GM21737 (cell line): Measurements from ENCODE around the gene SIM2.
"Not testable (repeated sequence)": the region's sequence is repeated elsewhere in the genome, so short reads cannot be mapped to it uniquely, and the experiment has no call there.

Source experiments
- ATAC-seq: cut with Tn5 transposase; IDR thresholded peaks from one replicate; pipeline ENCODE4 v1.9.1; 2021; ENCODE audit warnings: mild to moderate bottlenecking, moderate library complexity; ENCODE audit not compliant: unreplicated experiment

Gene SIM2, protein sequence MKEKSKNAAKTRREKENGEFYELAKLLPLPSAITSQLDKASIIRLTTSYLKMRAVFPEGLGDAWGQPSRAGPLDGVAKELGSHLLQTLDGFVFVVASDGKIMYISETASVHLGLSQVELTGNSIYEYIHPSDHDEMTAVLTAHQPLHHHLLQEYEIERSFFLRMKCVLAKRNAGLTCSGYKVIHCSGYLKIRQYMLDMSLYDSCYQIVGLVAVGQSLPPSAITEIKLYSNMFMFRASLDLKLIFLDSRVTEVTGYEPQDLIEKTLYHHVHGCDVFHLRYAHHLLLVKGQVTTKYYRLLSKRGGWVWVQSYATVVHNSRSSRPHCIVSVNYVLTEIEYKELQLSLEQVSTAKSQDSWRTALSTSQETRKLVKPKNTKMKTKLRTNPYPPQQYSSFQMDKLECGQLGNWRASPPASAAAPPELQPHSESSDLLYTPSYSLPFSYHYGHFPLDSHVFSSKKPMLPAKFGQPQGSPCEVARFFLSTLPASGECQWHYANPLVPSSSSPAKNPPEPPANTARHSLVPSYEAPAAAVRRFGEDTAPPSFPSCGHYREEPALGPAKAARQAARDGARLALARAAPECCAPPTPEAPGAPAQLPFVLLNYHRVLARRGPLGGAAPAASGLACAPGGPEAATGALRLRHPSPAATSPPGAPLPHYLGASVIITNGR

DNA sequence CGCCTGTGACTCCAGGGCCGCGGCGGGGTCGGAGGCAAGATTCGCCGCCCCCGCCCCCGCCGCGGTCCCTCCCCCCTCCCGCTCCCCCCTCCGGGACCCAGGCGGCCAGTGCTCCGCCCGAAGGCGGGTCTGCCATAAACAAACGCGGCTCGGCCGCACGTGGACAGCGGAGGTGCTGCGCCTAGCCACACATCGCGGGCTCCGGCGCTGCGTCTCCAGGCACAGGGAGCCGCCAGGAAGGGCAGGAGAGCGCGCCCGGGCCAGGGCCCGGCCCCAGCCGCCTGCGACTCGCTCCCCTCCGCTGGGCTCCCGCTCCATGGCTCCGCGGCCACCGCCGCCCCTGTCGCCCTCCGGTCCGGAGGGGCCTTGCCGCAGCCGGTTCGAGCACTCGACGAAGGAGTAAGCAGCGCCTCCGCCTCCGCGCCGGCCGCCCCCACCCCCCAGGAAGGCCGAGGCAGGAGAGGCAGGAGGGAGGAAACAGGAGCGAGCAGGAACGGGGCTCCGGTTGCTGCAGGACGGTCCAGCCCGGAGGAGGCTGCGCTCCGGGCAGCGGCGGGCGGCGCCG lies at the start of gene SIM2:
TSS of gene SIM2 (plus strand) at position 135 of the 565 bp plus-strand sequence. CDS start 632 bp downstream, outside the sequence.
- ATAC-seq = no peak

DNA sequence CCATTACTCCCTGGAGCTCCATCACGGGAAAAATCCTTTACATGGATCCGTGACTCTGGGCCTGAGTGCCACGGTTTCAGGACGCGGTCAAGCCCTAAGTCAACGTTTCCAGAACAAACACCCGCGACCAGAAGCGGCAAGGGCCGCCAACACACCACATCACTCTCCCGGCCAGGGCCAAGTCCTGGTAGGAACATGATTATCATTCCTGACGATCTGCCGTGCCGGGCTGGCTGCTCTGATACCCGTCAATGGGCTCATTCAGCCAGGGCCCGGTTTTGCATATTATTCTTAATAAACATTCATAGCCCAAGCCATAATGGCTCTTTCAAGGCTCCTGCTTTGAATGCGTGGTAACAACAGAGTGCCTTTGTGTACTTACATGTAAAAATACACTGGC lies 44.6 kb upstream of the SIM2 start:
- ATAC-seq = no peak

DNA sequence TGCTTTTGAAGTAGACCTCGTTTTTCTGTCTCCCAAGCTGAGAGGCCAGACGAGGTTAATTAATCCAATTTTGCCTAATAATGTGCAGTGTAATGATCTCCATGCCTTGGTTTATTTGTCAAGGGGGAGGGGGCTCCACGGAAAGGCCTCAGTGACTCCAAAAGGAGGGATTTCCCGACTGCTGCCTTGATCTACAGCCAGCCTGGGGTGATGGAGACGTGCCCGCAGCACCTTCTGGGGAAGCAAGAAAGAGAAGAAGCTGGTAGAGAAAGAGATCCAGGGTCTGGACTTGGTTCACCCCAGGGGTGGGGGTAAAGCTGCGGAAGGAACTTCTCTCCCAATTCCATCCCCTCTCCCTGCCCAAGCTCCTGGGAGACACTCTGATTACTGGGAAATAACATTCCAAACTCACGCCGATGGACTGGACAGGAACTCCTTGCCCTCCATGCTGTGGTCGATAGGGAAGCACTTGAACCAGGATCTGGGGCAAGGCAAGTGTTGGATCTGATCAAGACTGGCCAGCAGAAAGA lies 44.1 kb upstream of the SIM2 start:
- no peak for ATAC-seq

DNA sequence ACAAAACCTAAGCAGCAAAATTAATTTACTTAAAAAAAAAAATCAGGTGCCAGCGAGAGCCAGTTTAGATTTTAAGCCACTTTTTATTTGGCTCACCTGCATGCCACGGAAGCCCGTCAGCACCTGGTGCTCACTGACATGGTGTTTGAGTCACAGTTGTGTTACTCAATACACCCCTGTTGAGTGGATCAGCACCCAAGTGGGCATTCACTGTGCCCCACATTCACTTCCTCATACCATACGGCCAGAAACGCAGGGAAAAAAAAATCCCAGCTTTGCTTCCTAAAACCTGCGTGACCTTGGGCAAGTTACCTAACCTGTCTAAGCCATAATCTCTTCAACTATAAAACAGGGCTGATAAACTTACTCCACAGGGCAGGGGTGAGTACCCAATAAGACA lies 42.8 kb upstream of the SIM2 start:
- no peak for ATAC-seq

DNA sequence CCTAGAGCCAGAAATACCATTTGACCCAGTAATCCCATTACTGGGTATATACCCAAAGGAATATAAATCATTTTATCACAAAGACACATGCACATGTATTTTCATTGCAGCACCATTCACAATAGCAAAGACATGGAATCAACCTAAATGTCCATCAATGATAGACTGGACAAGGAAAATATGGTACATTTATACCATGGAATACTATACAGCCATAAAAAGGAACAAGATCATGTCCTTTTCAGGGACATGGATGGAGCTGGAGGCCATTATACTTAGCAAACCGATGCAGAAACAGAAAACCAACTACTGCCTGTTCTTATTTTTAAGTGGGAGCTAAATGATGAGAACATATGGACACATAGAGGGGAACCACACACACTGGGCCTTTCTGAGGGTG lies 41.6 kb upstream of the SIM2 start:
- ATAC-seq = not testable (repeated sequence)

DNA sequence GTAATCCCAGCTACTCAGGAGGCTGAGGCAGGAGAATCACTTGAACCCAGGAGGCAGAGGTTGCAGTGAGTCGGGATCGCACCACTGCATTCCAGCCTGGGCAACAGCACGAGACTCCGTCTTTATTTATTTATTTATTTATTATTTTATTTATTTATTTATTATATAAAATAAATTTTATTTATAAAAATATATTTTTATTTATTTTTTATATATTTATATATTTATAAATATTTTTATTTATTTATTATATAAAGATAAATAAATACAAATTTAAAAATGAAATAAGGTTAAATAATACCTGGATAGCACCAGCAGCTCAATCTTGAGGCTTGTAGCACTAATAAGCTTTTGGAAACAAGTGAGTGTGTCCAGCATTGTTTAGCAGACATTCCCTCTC lies 40.9 kb upstream of the SIM2 start:
- no peak for ATAC-seq

DNA sequence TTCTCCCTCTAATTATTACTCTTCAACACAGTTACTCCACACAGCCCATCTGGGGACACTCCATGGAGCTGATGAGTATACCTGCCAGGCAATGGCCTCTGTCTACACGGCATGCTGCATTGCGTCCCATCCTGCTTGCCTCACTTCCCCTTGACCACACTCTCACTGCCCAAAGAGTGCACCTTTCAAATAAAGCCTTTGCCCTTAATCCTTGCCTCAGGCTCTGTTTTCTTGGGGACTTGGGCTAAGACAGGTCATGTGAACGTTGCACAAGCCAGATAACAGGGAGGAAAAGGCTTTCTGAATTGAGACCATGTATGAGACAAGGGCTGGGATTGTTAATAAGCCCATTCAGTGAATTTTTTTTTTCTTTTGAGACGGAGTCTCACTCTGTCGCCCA lies 40.0 kb upstream of the SIM2 start:
- no peak for ATAC-seq

DNA sequence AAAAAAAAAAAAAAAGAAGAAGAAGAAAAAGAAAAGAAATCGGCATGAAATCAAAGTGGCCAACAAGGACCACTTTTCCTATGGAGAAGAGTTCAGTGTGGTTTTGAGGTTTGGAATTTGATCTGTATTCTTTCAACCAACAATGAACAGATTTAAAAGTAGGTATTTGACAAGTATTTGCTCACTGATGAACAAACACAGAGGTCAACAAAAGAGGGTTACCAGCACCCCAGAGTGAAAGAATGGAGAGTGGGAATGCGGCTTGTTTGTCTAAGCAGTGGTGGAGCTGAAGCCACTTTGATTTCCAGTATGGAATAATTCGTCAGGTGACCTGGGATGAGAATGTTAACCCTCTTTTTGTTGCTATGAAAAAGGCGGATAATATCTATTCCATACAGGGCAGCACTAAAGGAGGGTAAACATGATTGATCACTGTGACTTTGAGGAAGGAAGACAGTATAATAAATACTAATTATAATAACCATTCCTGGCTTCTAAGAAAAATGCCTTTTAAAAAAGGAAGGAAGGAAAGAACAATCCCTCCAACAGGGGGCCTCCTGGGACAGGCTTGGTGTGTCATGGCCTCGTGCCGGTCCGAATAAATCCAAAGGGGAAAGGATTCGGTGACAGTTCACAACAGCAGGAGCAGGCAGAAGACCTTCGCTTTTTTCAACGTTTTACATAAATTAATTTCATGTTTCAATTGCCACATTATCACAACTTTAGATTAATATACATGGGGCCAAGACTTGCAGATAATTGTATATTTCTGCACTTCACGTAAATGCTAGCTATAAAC lies 37.2 kb upstream of the SIM2 start:
- no peak for ATAC-seq

DNA sequence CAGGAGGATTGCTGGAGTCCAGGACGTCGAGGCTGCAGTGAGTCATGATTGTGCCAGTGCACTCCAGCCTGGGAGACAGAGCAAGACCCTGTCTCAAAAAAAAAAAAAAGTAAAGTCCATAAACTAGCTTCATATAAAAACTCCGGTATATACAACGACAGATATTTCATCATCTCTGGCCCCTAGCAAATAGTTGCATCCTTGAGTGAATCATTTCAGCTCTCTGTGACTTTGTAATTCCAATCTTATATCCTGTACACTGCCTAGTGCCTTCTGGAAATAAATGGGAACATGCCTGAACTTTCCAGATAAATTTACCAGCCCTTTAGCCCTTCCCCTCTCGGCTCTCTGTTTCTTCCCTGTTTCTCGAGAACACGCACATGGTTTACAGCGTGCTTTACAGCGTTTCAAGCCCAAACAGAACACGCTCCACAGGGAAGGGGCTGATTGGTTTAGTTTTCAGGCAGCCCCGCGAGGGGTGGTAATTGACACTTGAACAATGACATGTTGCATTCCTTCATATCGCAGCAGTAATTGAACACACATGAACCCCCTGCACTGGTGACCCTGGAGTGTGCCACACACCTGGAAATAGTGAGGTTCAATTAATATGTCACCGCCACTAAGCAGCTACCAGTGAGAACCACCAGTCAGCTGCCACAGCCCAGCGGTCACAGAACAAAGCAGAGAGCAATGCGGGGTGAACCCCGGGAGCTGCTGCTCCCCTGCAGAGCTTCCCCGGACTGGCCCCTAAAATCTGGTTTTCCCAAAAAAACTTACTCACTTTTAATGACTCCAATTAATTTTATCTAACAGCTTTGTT lies 35.7 kb upstream of the SIM2 start:
- ATAC-seq = no peak

DNA sequence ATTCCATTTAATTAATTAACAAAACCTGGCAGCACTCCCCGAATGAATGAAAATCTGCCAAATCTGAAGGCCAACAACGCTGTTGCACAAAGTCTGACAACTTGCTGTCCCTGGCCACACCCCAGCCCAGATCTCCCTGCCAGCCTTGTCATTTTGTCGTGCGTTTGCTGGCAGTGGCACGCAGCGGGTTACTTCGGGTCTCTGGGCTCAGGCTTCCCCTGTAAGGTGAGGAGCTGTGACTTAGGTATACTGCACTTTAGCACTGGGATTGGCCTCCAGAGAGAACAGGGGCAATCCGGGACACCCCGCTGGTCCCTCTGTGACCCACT lies 34.3 kb upstream of the SIM2 start:
- ATAC-seq = no peak

DNA sequence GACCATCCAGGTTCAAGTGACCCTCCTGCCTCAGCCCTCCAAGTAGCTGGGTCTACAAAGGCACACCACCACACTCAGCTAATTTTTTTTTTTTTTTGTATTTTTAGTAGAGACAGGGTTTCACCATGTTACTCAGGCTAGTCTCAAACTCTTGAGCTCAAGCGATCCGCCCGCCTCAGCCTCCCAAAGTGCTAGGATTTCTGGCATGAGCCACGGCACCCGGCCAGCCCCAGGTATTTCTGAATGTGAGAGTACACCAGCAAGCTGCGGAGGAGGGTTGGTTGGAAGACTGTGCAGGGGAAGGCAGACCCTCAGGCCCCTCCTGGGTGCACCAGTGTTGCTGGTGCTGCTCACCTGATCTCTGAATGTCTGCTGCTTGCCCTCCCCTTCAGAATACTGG lies 33.1 kb upstream of the SIM2 start:
- ATAC-seq = no peak

DNA sequence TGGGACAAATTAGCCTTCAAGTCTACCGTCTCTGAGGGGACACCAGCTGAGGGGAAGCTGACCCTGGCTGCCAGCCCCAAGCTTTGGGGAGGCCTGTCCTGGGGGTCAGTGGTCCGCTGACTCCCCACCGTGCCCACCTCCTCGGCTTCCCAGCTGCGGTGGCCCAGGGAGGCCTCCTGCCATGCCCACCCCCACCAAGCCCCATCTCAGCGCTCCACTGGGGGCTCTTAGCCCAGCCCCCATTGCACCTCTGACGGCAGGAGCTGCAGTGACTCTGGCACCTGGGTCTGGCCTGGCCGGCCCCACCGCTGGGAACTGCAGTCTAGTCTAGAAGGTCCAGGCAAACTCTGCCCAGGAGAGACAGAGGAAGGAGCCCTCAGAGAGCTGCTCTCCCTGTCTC lies 30.2 kb upstream of the SIM2 start:
- no peak for ATAC-seq

DNA sequence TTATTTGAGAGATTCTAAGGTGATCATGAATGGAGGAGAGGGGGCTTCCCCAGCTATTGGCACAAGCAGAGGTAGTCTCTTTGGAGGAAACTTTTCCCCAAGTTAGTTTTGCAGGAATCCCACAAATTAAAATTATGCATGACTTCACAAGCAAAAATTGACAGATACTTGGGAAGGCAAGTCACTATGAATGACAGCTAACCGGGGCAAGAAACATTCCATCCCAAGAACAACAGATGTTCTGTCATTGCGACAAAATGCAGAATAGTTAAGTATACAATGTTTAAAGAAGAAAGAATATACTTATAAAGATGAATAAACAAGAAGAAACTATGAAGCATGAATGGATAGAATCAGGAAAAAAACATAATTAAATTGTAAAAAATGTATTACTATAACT lies 27.1 kb upstream of the SIM2 start:
- no peak for ATAC-seq

DNA sequence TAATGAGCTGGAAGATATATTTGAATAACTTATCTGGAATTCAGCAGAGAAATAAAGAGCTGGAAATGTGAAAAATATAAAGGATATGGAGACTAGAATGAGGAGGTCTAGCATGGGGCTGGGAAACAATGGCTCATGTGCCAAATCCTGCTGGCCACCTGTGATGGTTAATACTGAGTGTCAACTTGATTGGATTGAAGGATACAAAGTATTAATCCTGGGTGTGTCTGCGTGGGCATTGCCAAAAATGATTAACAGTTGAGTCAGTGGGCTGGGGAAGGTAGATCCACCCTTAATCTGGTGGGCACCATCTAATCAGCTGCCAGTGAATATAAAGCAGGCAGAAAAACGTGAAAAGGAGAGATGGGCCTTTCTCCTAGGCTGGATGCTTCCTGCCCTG lies 26.6 kb upstream of the SIM2 start:
- not testable (repeated sequence) for ATAC-seq

DNA sequence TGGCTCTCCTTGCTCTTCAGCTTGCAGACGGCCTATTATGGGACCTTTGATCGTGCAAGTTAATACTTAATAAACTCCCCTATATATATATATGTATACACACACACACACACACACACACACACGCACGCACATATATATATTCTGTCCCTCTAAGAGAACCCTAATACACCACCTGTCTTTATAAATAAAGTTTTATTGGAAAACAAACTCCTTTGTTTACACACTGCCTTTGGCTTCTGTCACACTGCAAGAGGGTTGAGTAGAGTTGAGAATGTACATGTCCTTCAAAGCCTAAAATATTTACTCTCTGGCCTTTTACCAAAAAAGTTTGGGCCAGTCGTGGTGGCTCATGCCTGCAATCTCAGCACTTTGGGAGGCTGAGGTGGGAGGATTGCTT lies 26.2 kb upstream of the SIM2 start:
- no peak for ATAC-seq

DNA sequence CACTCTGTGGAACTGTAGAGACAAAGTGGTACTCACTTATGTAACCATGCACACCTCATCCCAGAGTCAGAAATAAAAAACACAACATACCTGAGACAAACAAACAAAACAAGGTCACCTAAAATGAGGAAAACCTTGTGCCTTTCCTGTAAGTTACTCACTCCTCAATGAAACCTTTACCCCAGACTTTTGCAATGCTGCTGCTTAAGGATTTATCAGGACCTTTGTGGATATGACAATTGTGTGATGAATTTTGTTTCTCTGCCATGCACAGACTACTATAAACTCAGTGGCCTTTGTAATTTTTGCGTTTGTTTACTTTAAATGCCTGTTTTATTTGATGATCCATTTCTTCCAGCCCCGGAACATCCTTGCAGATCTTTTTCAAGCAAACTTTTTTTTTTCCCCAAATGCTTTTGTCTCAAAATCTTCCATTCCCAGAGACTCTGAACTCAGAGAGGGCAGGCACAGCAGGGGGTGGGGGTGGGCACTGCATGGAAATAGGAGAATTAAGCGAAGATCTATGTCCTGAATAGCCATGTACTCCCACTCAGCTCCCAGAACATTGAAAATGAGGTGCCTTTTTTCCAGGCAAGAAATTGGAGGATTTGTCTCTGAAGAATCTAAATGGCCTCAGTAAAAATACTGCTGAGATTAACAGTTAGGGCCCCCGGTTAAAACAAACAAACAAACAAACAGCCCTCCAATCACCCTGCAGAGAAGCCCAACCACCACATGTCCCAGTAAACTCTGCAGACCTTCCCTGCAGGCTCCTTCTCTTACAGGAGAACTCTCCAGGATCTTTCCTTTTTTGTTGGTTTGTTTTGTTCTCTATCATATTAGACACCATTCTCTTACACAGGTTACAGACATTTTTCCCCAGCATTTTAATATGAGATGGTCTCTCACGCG lies 22.6 kb upstream of the SIM2 start:
- no peak for ATAC-seq

DNA sequence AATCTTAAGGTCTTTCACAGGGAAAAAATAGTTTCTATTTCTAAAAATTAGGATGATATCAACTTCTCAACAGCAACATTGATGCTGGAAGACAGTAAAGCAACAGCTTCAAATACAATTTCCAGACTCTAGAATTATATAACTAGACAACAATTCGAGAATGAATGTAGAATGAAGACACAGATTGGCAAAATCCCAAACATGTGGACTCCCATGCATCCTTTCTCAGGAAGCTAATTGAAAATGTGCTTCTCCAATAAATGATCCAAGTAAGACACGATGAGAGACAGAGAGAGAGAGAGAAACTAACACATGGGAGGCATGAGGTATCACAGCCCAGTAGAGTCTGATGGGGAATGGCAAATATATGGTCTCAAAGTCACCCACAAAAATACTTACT lies 21.5 kb upstream of the SIM2 start:
- ATAC-seq = no peak

DNA sequence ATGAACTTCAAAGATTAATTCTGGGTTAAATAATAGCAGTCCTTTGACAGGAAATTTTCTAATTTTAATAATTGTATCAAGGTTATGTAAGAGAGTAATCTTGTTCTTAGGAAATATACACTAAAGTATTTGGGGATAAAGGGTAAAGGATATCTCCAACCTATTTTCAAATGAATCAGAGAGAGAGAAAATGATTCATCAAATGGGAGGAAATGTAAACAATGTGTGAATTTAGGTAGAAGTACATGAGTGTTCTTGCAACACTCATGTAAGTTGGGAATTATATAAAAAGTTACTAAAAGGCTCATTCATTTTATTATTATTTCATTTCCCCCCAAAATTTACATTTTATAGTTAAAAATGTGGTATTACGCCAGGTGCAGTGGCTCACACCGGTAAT lies 20.4 kb upstream of the SIM2 start:
- no peak for ATAC-seq

DNA sequence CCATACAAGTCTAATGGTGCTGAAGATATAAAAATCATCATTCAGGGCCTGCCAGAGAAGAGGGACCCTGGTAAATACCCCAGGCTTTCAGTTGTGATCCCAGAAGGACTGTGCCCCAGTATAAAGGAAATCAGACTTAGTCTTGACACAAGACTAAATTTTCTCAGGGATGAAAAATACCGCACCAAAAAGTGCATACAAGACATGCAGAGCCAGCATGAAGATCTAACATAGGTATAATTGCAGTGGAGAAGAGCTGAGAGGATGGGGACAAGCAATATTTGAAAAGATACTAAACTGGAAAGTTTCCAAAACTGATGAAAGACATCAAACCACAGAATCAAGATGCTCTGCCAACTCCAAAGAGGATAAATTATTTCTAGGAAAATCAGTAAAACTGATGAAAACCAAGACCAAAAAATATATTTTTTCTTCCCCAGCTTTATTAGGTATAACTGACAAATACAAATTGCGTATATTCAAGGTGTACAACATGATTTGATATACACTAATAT lies 17.7 kb upstream of the SIM2 start:
- ATAC-seq = no peak
